WTC11 (cell line): ENCODE data around the gene TRIM46. TPM values are rescaled to one million over a fixed set of nuclear protein-coding genes. Genes with fewer than 3 reads are reported as not detected.

ENCODE experiments used
- ATAC-seq: fragments of 200-7000 bp; cut with Tn5 transposase; 2 replicates; pipeline ENCODE4 v1.10.0; 2021; ENCODE audit warnings: mild to moderate bottlenecking, moderate library complexity
- CTCF ChIA-PET: fragments of 300-600 bp; sonication (Branson Sonifier 250); formaldehyde crosslinking; loops from one replicate; lab custom pipeline; 2021; ENCODE audit warnings: antibody characterized with exemption; lab: Charles Lee
- POLR2A ChIA-PET: fragments of 350-600 bp; sonication (Branson Sonifier 250); formaldehyde crosslinking; loops from one replicate; lab custom pipeline; 2021; ENCODE audit warnings: antibody characterized with exemption; lab: Charles Lee
- DNase-seq: peaks from one replicate; pipeline ENCODE4 v3.0.0; 2021; ENCODE audit warnings: low spot score
- H3K27ac Mint-ChIP-seq: 2 replicates; pipeline ENCODE4 v1.8.0; 2021; ENCODE audit warnings: mixed read lengths
- H3K27me3 Mint-ChIP-seq: 2 replicates; pipeline ENCODE4 v1.8.0; 2021; ENCODE audit warnings: low read depth, mild to moderate bottlenecking, moderate library complexity, mixed read lengths
- H3K36me3 Mint-ChIP-seq: 2 replicates; pipeline ENCODE4 v1.8.0; 2021; ENCODE audit warnings: mixed read lengths
- H3K4me1 Mint-ChIP-seq: 2 replicates; pipeline ENCODE4 v1.8.0; 2022; ENCODE audit warnings: mixed read lengths
- H3K4me3 Mint-ChIP-seq: 2 replicates; pipeline ENCODE4 v1.8.0; 2021; ENCODE audit warnings: mild to moderate bottlenecking, moderate library complexity, mixed read lengths
- H3K9me3 Mint-ChIP-seq: 2 replicates; pipeline ENCODE4 v1.8.0; 2021; ENCODE audit warnings: mixed read lengths
- AFF4 ChIP-seq: sonication (generic); formaldehyde crosslinking; IDR thresholded peaks from 2 replicates; pipeline ENCODE4 v1.8.1; 2023; ENCODE audit warnings: mild to moderate bottlenecking, missing genetic modification reagents, borderline replicate concordance
- AR ChIP-seq: fragments of 250-450 bp; sonication (Bioruptor Pico); IDR thresholded peaks from 2 replicates; pipeline ENCODE4 v1.9.0; 2021; ENCODE audit warnings: mild to moderate bottlenecking
- ATF1 ChIP-seq: sonication (generic); formaldehyde crosslinking; IDR thresholded peaks from 2 replicates; pipeline ENCODE4 v1.8.1; 2023; ENCODE audit warnings: mild to moderate bottlenecking, moderate library complexity, missing genetic modification reagents
- ATF2 ChIP-seq: sonication (generic); formaldehyde crosslinking; IDR thresholded peaks from 2 replicates; pipeline ENCODE4 v1.8.1; 2022; ENCODE audit warnings: low read depth, missing genetic modification reagents, borderline replicate concordance
- ATF3 ChIP-seq: sonication (generic); formaldehyde crosslinking; conservative IDR thresholded peaks from 2 replicates; pipeline ENCODE4 v1.8.1; 2022; ENCODE audit warnings: mild to moderate bottlenecking, missing genetic modification reagents
- CBFB ChIP-seq: sonication (generic); formaldehyde crosslinking; IDR thresholded peaks from 2 replicates; pipeline ENCODE4 v1.8.1; 2022; ENCODE audit warnings: mild to moderate bottlenecking, low read depth, missing genetic modification reagents
- CDX4 ChIP-seq: fragments of 250-450 bp; sonication (Bioruptor Pico); IDR thresholded peaks from 2 replicates; pipeline ENCODE4 v1.9.0; 2021; ENCODE audit warnings: moderate library complexity, mild to moderate bottlenecking, inconsistent platforms, borderline replicate concordance
- GABPB1 ChIP-seq: sonication (generic); formaldehyde crosslinking; IDR thresholded peaks from 2 replicates; pipeline ENCODE4 v1.8.1; 2023; ENCODE audit warnings: mild to moderate bottlenecking, missing genetic modification reagents
- GRHL2 ChIP-seq: fragments of 250-450 bp; sonication (Bioruptor Pico); IDR thresholded peaks from 2 replicates; pipeline ENCODE4 v1.8.0; 2022; ENCODE audit warnings: mild to moderate bottlenecking, moderate library complexity; ENCODE audit not compliant: insufficient replicate concordance, severe bottlenecking
- GTF2I ChIP-seq: fragments of 250-450 bp; sonication (Bioruptor Pico); conservative IDR thresholded peaks from 2 replicates; pipeline ENCODE4 v1.4.0; 2021; ENCODE audit warnings: mild to moderate bottlenecking
- HMGXB4 ChIP-seq: sonication (generic); formaldehyde crosslinking; IDR thresholded peaks from 2 replicates; pipeline ENCODE4 v1.8.1; 2023; ENCODE audit warnings: mild to moderate bottlenecking, moderate library complexity, missing genetic modification reagents
- MLX ChIP-seq: sonication (generic); formaldehyde crosslinking; IDR thresholded peaks from 2 replicates; pipeline ENCODE4 v1.8.1; 2023; ENCODE audit warnings: mild to moderate bottlenecking, missing genetic modification reagents, moderate library complexity
- NFATC4 ChIP-seq: fragments of 250-450 bp; sonication (Bioruptor Pico); IDR thresholded peaks from 2 replicates; pipeline ENCODE4 v1.9.0; 2021; ENCODE audit warnings: mild to moderate bottlenecking
- OVOL2 ChIP-seq: fragments of 250-450 bp; sonication (Bioruptor Pico); IDR thresholded peaks from 2 replicates; pipeline ENCODE4 v1.9.0; 2021; ENCODE audit warnings: mild to moderate bottlenecking, borderline replicate concordance
- PRRX2 ChIP-seq: fragments of 250-450 bp; sonication (Bioruptor Pico); IDR thresholded peaks from 2 replicates; pipeline ENCODE4 v1.8.0; 2021; ENCODE audit warnings: mild to moderate bottlenecking
- RORB ChIP-seq: fragments of 250-450 bp; sonication (Bioruptor Pico); IDR thresholded peaks from 2 replicates; pipeline ENCODE4 v1.9.0; 2021; ENCODE audit warnings: mild to moderate bottlenecking
- SP1 ChIP-seq: sonication (generic); formaldehyde crosslinking; conservative IDR thresholded peaks from 2 replicates; pipeline ENCODE4 v1.8.1; 2022; ENCODE audit warnings: missing genetic modification reagents
- ZMAT4 ChIP-seq: fragments of 250-450 bp; sonication (Bioruptor Pico); IDR thresholded peaks from 2 replicates; pipeline ENCODE4 v1.9.0; 2021; ENCODE audit warnings: mild to moderate bottlenecking
- ZNF416 ChIP-seq: fragments of 250-450 bp; sonication (Bioruptor Pico); IDR thresholded peaks from 2 replicates; pipeline ENCODE4 v1.9.0; 2021; ENCODE audit warnings: mild to moderate bottlenecking, inconsistent platforms
- ZNF423 ChIP-seq: fragments of 250-450 bp; sonication (Bioruptor Pico); IDR thresholded peaks from 2 replicates; pipeline ENCODE4 v2.1.2; 2022; ENCODE audit warnings: mild to moderate bottlenecking, moderate library complexity
- ZNF425 ChIP-seq: fragments of 250-450 bp; sonication (Bioruptor Pico); conservative IDR thresholded peaks from 2 replicates; pipeline ENCODE4 v1.9.0; 2021; ENCODE audit warnings: mild to moderate bottlenecking
- total RNA-seq: library from RNA; stranded (reverse); gene quantifications from 3 replicates; pipeline ENCODE4 v1.2.3, GENCODE V29; 2021

TRIM46 gene
- total RNA-seq, 1 experiment from 2014 or later, result 22.1 TPM

- Mint-ChIP-seq H3K36me3 (peaks cover 22% of the 10 kb centered on the region), H3K27ac (no peak overlapping the region), H3K9me3 (no peaks in the 10 kb centered on the region), H3K4me1 (peaks cover 35% of the 10 kb centered on the region), H3K27me3 (peaks cover 2% of the 10 kb centered on the region), H3K4me3 (no peak overlapping the region)
- TF ChIP-seq ZNF425 (no peak), PRRX2 (CRISPR knock-in tag) (no peak), CDX4 (CRISPR knock-in tag) (no peak), ZMAT4 (no peak), ATF3 (CRISPR knock-in tag) (no peak), NFATC4 (CRISPR knock-in tag) (no peak), MLX (CRISPR knock-in tag) (no peak), CBFB (CRISPR knock-in tag) (no peak), ATF1 (CRISPR knock-in tag) (no peak), GABPB1 (CRISPR knock-in tag) (no peak), RORB (no peak), ZNF423 (CRISPR knock-in tag) (no peak)
- POLR2A ChIA-PET, result interaction anchor here (0.5 to 1.0 kb wide), 3 partner anchors 18 to 321 kb away, joined by 3 to 11 read pairs (median 5); no protein-coding TSS in a partner anchor
- CTCF ChIA-PET, result interaction anchor here (0.7 to 4.5 kb wide), 3 partner anchors 33 to 42 kb away, joined by 3 to 66 read pairs (median 34); partner anchors contain the start of gene KRTCAP2
- DNase-seq (no peak), ATAC-seq (no peak)
These were observed 39.8 kb upstream of the TRIM46 start for GRCh38 chr1:155133799-155134281.

GRCh38 chr1:155134322-155134721, 39.3 kb upstream of the TRIM46 start:
- peak overlapping the region; percentile 92; the same call in 1 of the 2 replicates for H3K27ac Mint-ChIP-seq
- ATAC-seq, result no peak
- TF ChIP-seq AR (CRISPR knock-in tag) (no peak), SP1 (CRISPR knock-in tag) (no peak), GTF2I (CRISPR knock-in tag) (no peak), OVOL2 (CRISPR knock-in tag) (no peak), GRHL2 (CRISPR knock-in tag) (no peak), ATF2 (CRISPR knock-in tag) (no peak), AFF4 (CRISPR knock-in tag) (no peak), HMGXB4 (CRISPR knock-in tag) (no peak), ZNF416 (no peak)

More at GRCh38 chr1:155134322-155134721, 39.3 kb upstream of the TRIM46 start:
- Mint-ChIP-seq H3K27me3 (no peaks in the 10 kb centered on the region; the same call in 1 of the 2 replicates), H3K36me3 (peaks cover 24% of the 10 kb centered on the region), H3K4me3 (peak overlapping the region; percentile 96), H3K9me3 (no peaks in the 10 kb centered on the region), H3K4me1 (peaks cover 30% of the 10 kb centered on the region)
- POLR2A ChIA-PET, result interaction anchor here (0.5 to 1.0 kb wide), 3 partner anchors 17 to 59 kb away, joined by 3 to 5 read pairs (median 4); no protein-coding TSS in a partner anchor
- no peak for DNase-seq
- CTCF ChIA-PET, result interaction anchor here (1.2 to 4.5 kb wide), 7 partner anchors 9 to 117 kb away, joined by 3 to 66 read pairs (median 13); partner anchors contain the start of gene KRTCAP2
